ENCODE data around the gene ZNF428. TPM values are rescaled to one million over a fixed set of nuclear protein-coding genes. Genes with fewer than 3 reads are reported as not detected.

Gene ZNF428
- total RNA-seq, 1 donor from 2014 or later: 53.4 TPM

DNA sequence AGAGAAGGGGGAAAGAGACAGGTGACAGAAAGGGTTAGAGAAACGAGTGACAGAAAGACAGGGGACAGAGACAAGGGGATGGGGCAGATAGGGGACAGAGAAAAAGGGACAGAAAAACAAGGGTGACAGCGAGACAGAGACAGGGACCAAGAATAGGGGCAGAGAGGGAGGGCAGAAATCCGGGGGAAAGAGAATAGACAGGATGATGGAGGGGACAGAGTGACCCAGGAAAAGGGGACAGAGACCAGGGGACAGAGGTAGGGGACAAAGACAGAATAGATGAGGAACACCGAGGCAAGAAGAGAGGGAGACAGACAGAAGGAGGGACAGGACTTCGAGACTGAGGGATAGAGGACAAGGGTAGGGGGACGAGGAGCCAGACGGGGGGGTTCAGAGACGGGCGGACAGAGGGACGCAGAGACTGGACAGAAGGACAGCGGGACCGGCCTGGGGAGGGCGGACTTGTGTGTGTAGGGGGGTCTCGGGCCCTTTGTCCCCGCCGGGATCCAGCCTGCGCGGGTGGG is 19.6 kb upstream of the ZNF428 start:
- peak overlapping the region; percentile 74 for H3K4me2 ChIP-seq (ENCODE audit: low read length)
- peaks cover 8% of the 10 kb centered on the region for H3K27me3 Mint-ChIP-seq (ENCODE audit: low read depth, unreplicated experiment)
- H3K79me2 ChIP-seq (ENCODE audit: insufficient read depth, low read length): no peaks in the 10 kb centered on the region
- no peaks in the 10 kb centered on the region for H3K36me3 ChIP-seq (ENCODE audit: insufficient read depth, low read length)
- no peak overlapping the region for H3K27ac ChIP-seq (ENCODE audit: low read depth, low read length)
- H3K9ac ChIP-seq (ENCODE audit: low read length): peak overlapping the region; percentile 43
- no peak overlapping the region for H3K27ac Mint-ChIP-seq (ENCODE audit: unreplicated experiment)
- no peak overlapping the region for H3K4me3 ChIP-seq (ENCODE audit: insufficient read depth, low read depth, low read length)
- no peak for DNase-seq (ENCODE audit: low read depth)
- peak overlapping the region; percentile 93 for H3K4me3 Mint-ChIP-seq (ENCODE audit: unreplicated experiment)
- no peak for TF ChIP-seq EZH2 (IDR thresholded peaks at IDR 0.05; ENCODE audit: insufficient read depth, low read length)
- TF ChIP-seq, protein P1, sequence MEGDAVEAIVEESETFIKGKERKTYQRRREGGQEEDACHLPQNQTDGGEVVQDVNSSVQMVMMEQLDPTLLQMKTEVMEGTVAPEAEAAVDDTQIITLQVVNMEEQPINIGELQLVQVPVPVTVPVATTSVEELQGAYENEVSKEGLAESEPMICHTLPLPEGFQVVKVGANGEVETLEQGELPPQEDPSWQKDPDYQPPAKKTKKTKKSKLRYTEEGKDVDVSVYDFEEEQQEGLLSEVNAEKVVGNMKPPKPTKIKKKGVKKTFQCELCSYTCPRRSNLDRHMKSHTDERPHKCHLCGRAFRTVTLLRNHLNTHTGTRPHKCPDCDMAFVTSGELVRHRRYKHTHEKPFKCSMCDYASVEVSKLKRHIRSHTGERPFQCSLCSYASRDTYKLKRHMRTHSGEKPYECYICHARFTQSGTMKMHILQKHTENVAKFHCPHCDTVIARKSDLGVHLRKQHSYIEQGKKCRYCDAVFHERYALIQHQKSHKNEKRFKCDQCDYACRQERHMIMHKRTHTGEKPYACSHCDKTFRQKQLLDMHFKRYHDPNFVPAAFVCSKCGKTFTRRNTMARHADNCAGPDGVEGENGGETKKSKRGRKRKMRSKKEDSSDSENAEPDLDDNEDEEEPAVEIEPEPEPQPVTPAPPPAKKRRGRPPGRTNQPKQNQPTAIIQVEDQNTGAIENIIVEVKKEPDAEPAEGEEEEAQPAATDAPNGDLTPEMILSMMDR (IDR thresholded peaks at IDR 0.05; ENCODE audit: insufficient read depth, low read depth, low read length): no peak
- H3K4me1 Mint-ChIP-seq (ENCODE audit: low read depth, unreplicated experiment): peaks cover 7% of the 10 kb centered on the region
- H3K36me3 Mint-ChIP-seq (ENCODE audit: low read depth, unreplicated experiment): no peaks in the 10 kb centered on the region
- H3K9me3 Mint-ChIP-seq (ENCODE audit: unreplicated experiment): peaks cover 3% of the 10 kb centered on the region
- H3K27me3 ChIP-seq (ENCODE audit: insufficient read depth, low read length): peaks cover 14% of the 10 kb centered on the region
- FAIRE-seq: no peak
- H3K9me3 ChIP-seq (ENCODE audit: insufficient read depth, low read depth, low read length): no peaks in the 10 kb centered on the region
- H3K4me1 ChIP-seq (ENCODE audit: insufficient read depth, low read length): peaks cover 26% of the 10 kb centered on the region
- H4K20me1 ChIP-seq (ENCODE audit: insufficient read depth, low read length): peaks cover 8% of the 10 kb centered on the region
- peak overlapping the region; percentile 1 for H2AFZ ChIP-seq (ENCODE audit: low read depth, low read length)

DNA sequence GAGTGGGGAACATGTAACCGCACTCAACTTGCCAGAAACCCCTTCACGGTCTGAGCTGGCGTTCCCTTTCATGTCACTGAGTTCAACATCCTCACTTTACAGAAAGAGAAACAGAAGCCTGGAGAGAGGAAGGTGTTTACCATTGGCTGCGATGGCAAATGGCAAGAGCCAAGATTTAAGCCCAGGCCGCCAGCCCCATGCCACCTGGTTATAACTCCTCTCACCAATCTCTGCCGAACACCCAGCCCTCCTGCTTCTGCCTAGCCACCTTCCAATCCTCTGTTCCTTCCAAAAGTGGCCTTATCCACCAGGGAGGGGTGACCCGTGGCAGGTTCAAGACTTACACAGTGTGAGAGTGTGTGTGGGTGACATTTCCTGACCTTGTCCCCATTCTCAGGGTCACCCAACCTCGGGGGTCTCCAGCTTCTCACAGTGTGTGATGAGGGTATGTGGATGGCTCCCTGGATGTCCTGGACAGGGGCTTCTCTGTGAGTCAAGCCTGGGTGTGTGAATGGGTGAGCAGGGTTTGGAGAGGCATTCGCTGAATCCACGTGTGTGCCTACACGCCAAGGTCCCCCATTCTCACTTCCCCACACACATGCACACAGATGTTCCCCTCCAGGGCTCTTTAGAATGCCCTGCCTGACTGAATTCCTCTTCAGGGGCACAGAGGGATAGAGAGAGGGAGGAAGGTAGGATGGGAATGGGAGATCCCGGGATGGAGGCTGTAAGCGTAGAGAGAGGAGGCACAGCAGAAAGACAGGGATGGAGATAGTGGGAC is 19.0 kb upstream of the ZNF428 start:
- no peak overlapping the region for H3K27ac ChIP-seq (ENCODE audit: low read depth, low read length)
- FAIRE-seq (no peak), DNase-seq (ENCODE audit: low read depth) (no peak)
- no peaks in the 10 kb centered on the region for H3K36me3 Mint-ChIP-seq (ENCODE audit: low read depth, unreplicated experiment)
- peak overlapping the region; percentile 74 for H3K4me2 ChIP-seq (ENCODE audit: low read length)
- peaks cover 8% of the 10 kb centered on the region for H4K20me1 ChIP-seq (ENCODE audit: insufficient read depth, low read length)
- H3K9me3 ChIP-seq (ENCODE audit: insufficient read depth, low read depth, low read length): no peaks in the 10 kb centered on the region
- H3K27me3 Mint-ChIP-seq (ENCODE audit: low read depth, unreplicated experiment): peaks cover 8% of the 10 kb centered on the region
- no peak overlapping the region for H3K27ac Mint-ChIP-seq (ENCODE audit: unreplicated experiment)
- peaks cover 3% of the 10 kb centered on the region for H3K9me3 Mint-ChIP-seq (ENCODE audit: unreplicated experiment)
- H3K4me3 ChIP-seq (ENCODE audit: insufficient read depth, low read depth, low read length): no peak overlapping the region
- peaks cover 14% of the 10 kb centered on the region for H3K27me3 ChIP-seq (ENCODE audit: insufficient read depth, low read length)
- H3K4me3 Mint-ChIP-seq (ENCODE audit: unreplicated experiment): peak overlapping the region; percentile 93
- H3K79me2 ChIP-seq (ENCODE audit: insufficient read depth, low read length): no peaks in the 10 kb centered on the region
- H3K4me1 Mint-ChIP-seq (ENCODE audit: low read depth, unreplicated experiment): peaks cover 7% of the 10 kb centered on the region
- peak; percentile 5 for TF ChIP-seq EZH2 (IDR thresholded peaks at IDR 0.05; ENCODE audit: insufficient read depth, low read length)
- TF ChIP-seq, protein P1 (IDR thresholded peaks at IDR 0.05; ENCODE audit: insufficient read depth, low read depth, low read length): no peak
- peak overlapping the region; percentile 1 for H2AFZ ChIP-seq (ENCODE audit: low read depth, low read length)
- no peaks in the 10 kb centered on the region for H3K36me3 ChIP-seq (ENCODE audit: insufficient read depth, low read length)
- peaks cover 26% of the 10 kb centered on the region for H3K4me1 ChIP-seq (ENCODE audit: insufficient read depth, low read length)
- H3K9ac ChIP-seq (ENCODE audit: low read length): peak overlapping the region; percentile 43

Data from astrocyte (in vitro differentiated cells and primary cell).